Measurements from ENCODE around the gene PSMB9.
A peak's percentile ranks its signal among the peaks of the same experiment; 100 is the strongest.
"Not testable (repeated sequence)": the region's sequence is repeated elsewhere in the genome, so short reads cannot be mapped to it uniquely, and the experiment has no call there.

PSMB9 gene

GRCh38 chr6:32853541-32854375 is at the start of gene PSMB9, which contains the start of gene TAP1:
Gene PSMB9 (plus strand): TSS chr6:32854192. CDS start chr6:32854230, 38 bp downstream.
Gene TAP1 (minus strand): TSS chr6:32853704. CDS start chr6:32853636, 68 bp downstream.
- peak; percentile 87 for DNase-seq (ENCODE audit: low read depth, low spot score)

GRCh38 chr6:32805404-32805803 is 48.6 kb upstream of the PSMB9 start:
- not testable (repeated sequence) for DNase-seq (ENCODE audit: low read depth, low spot score)

GRCh38 chr6:32807020-32807580 is 46.9 kb upstream of the PSMB9 start:
- no peak for DNase-seq (ENCODE audit: low read depth, low spot score)

GRCh38 chr6:32809171-32809570 is 44.8 kb upstream of the PSMB9 start:
- DNase-seq (ENCODE audit: low read depth, low spot score): no peak

GRCh38 chr6:32814145-32814544 is 39.8 kb upstream of the PSMB9 start:
- DNase-seq (ENCODE audit: low read depth, low spot score): no peak

- no peak for DNase-seq (ENCODE audit: low read depth, low spot score)
Measured at GRCh38 chr6:32815115-32815514, 38.9 kb upstream of the PSMB9 start.

- DNase-seq (ENCODE audit: low read depth, low spot score): no peak
Measured at GRCh38 chr6:32815996-32816395, 38.0 kb upstream of the PSMB9 start.

GRCh38 chr6:32816746-32817204 is 37.2 kb upstream of the PSMB9 start, which contains the start of gene HLA-DOB:
Gene HLA-DOB (minus strand): TSS chr6:32817002. CDS start chr6:32816951, 51 bp downstream.
- DNase-seq (ENCODE audit: low read depth, low spot score): no peak

- DNase-seq (ENCODE audit: low read depth, low spot score): no peak
Measured at GRCh38 chr6:32818867-32819266, 35.1 kb upstream of the PSMB9 start.

- DNase-seq (ENCODE audit: low read depth, low spot score): no peak
Measured at GRCh38 chr6:32819729-32820128, 34.3 kb upstream of the PSMB9 start.

GRCh38 chr6:32825966-32826365 is 28.0 kb upstream of the PSMB9 start:
- no peak for DNase-seq (ENCODE audit: low read depth, low spot score)

- no peak for DNase-seq (ENCODE audit: low read depth, low spot score)
Measured at GRCh38 chr6:32827025-32827424, 27.0 kb upstream of the PSMB9 start.

GRCh38 chr6:32829495-32829894 is 24.5 kb upstream of the PSMB9 start:
- no peak for DNase-seq (ENCODE audit: low read depth, low spot score)

- DNase-seq (ENCODE audit: low read depth, low spot score): no peak
Measured at GRCh38 chr6:32830017-32830416, 24.0 kb upstream of the PSMB9 start.

GRCh38 chr6:32830936-32831335 is 23.1 kb upstream of the PSMB9 start:
- DNase-seq (ENCODE audit: low read depth, low spot score): no peak

GRCh38 chr6:32832535-32832934 is 21.5 kb upstream of the PSMB9 start:
- no peak for DNase-seq (ENCODE audit: low read depth, low spot score)

GRCh38 chr6:32833664-32834063 is 20.3 kb upstream of the PSMB9 start:
- no peak for DNase-seq (ENCODE audit: low read depth, low spot score)

GRCh38 chr6:32835167-32835893 is 18.7 kb upstream of the PSMB9 start:
- DNase-seq (ENCODE audit: low read depth, low spot score): no peak

- DNase-seq (ENCODE audit: low read depth, low spot score): no peak
Measured at GRCh38 chr6:32836873-32837272, 17.1 kb upstream of the PSMB9 start.

GRCh38 chr6:32837651-32838113 is 16.3 kb upstream of the PSMB9 start:
- no peak for DNase-seq (ENCODE audit: low read depth, low spot score)

- peak; percentile 83 for DNase-seq (ENCODE audit: low read depth, low spot score)
Measured at GRCh38 chr6:32838114-32838958, 15.7 kb upstream of the PSMB9 start, which contains the start of gene TAP2. Gene TAP2 (minus strand): TSS chr6:32838739. CDS start chr6:32838233, 506 bp downstream.

All from smooth muscle cell of the brain vasculature (primary cell).